ENCODE results near the gene PRPSAP2.

DNA sequence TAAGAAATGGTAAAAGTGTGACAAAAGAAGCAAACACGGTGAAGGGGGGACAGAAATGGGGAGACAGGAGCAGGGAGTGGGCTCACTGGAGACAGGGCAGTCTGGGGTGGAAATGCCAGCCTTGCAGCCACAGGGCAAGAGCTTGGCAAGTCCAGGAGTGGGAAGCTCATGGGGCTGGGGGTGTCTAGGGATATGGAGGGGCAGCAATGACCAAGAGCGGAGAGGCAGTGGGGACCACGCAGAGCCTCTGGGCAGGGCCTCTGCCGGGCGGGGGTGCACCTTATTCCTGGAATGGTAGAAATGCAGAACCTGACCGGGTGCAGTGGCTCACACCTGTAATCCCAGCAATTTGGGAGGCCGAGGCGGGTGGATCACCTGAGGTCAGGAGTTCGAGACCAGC, 106.6 kb downstream of the PRPSAP2 start:
- TF ChIP-seq EP300 (IDR thresholded peaks at IDR 0.05) (no peak), POLR2A (IDR thresholded peaks at IDR 0.05) (no peak)

Data from gastroesophageal sphincter (tissue), 2 donors.